Vagina (tissue), 2 donors: Measurements from ENCODE around the gene HMCN2. TPM values are rescaled to one million over a fixed set of nuclear protein-coding genes. Genes with fewer than 3 reads are reported as not detected.

Experiments used
- DNase-seq, 2 donors: peaks; one replicate each; pipeline ENCODE4 v3.0.0-alpha.2; 2017; ENCODE audit errors: extremely low spot score in 2 of 2
- H3K27ac ChIP-seq: fragments of 200-600 bp; sonication (generic); one replicate; pipeline ENCODE4 v1.5.1; 2019
- H3K27me3 ChIP-seq: fragments of 200-600 bp; sonication (generic); one replicate; pipeline ENCODE4 v1.5.1; 2019
- H3K36me3 ChIP-seq, 2 donors: fragments of 200-600 bp; sonication (generic); one replicate each; pipeline ENCODE4 v1.5.1; 2017 to 2019
- H3K4me1 ChIP-seq: fragments of 200-600 bp; sonication (generic); one replicate; pipeline ENCODE4 v1.5.1; 2019
- H3K4me3 ChIP-seq, 2 donors: fragments of 200-600 bp; sonication (generic); 1 replicate in 1 of 2; 2 replicates in 1 of 2; pipeline ENCODE4 v1.5.1; 2016 to 2019
- H3K9me3 ChIP-seq: fragments of 200-600 bp; sonication (generic); one replicate; pipeline ENCODE4 v1.5.1; 2019
- CTCF ChIP-seq, 3 experiments: fragments of 450-650 bp in 2 of 3; fragments of 200-600 bp in 1 of 3; sonication (generic) in 1 of 3; IDR thresholded peaks; one replicate each; pipeline ENCODE4 v1.5.1; 2017 to 2019; ENCODE audit warnings: antibody characterized with exemption in 3 of 3, mild to moderate bottlenecking in 2 of 3, moderate library complexity in 2 of 3
- POLR2A ChIP-seq, 2 donors: fragments of 450-650 bp; IDR thresholded peaks; one replicate each; pipeline ENCODE4 v1.6.1; 2017; ENCODE audit warnings: antibody characterized with exemption in 2 of 2, mild to moderate bottlenecking in 2 of 2, moderate library complexity in 2 of 2
- POLR2AphosphoS5 ChIP-seq, 2 donors: sonication (generic); formaldehyde crosslinking; IDR thresholded peaks; one replicate each; pipeline ENCODE4 v1.9.0; 2017; ENCODE audit warnings: antibody characterized with exemption in 2 of 2, mild to moderate bottlenecking in 2 of 2, low read depth in 1 of 2; ENCODE audit not compliant: insufficient read depth in 1 of 2
- intact Hi-C: fragments of 100-400 bp; cut with DNase I; formaldehyde crosslinking; loops from one replicate; pipeline ENCODE4 v1.15.1; 2023
- total RNA-seq: library from RNA; depleted of rRNA; stranded (reverse); fragments of >200 nt; gene quantifications from one replicate; pipeline ENCODE4 v1.2.3, GENCODE V29; 2016

The HMCN2 gene
- total RNA-seq, 1 donor from 2014 or later, result 5.2 TPM

DNA sequence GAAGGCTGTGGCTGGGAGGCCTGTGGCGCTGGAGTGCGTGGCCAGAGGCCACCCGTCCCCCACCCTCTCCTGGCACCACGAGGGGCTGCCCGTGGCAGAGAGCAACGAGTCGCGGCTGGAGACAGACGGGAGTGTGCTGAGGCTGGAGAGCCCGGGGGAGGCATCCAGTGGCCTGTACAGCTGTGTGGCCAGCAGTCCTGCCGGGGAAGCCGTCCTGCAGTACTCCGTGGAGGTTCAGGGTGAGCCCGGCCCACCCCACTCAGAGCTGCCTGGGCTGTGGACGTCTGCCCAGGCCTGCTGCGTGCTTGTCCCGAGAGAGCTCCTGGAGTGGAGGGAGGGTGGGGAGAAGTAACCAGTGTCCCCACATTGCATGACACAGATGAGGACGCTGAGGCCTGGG is 89.2 kb downstream of the HMCN2 start:
- H3K9me3 ChIP-seq, result no peaks in the 10 kb centered on the region
- H3K4me3 ChIP-seq, result no peak overlapping the region
- H3K36me3 ChIP-seq, result no peaks in the 10 kb centered on the region
- TF ChIP-seq CTCF (IDR thresholded peaks at IDR 0.05) (no peak), POLR2A (IDR thresholded peaks at IDR 0.05) (no peak), POLR2AphosphoS5 (IDR thresholded peaks at IDR 0.05; ENCODE audit: insufficient read depth in 1 of 2, low read depth in 1 of 2) (no peak)
- no peak overlapping the region for H3K27ac ChIP-seq
- DNase-seq, result no peak
- intact Hi-C loops, result loop anchor here (10.0 kb wide), 1 partner anchor 470 kb away; no protein-coding TSS in a partner anchor
- no peaks in the 10 kb centered on the region for H3K4me1 ChIP-seq
- H3K27me3 ChIP-seq, result no peaks in the 10 kb centered on the region

DNA sequence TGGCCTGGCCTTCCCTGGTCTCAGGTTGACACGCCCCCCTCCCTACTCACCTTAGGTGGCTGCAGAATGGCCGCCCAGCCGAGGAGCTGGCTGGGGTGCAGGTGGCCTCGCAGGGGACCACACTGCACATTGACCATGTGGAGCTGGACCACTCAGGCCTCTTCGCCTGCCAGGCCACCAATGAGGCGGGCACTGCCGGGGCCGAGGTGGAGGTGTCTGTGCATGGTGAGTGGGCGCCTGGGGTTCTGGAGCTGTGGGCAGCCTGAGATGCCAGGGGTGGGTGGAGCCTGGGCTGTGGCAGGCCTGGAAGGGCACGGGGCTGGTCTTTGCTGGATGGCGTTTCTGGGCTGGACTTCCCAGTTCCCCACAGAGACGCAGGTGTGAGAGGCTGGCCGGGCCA is 90.5 kb downstream of the HMCN2 start:
- TF ChIP-seq CTCF (IDR thresholded peaks at IDR 0.05) (no peak), POLR2AphosphoS5 (IDR thresholded peaks at IDR 0.05; ENCODE audit: insufficient read depth in 1 of 2, low read depth in 1 of 2) (no peak), POLR2A (IDR thresholded peaks at IDR 0.05) (no peak)
- no peaks in the 10 kb centered on the region for H3K27me3 ChIP-seq
- H3K9me3 ChIP-seq, result no peaks in the 10 kb centered on the region
- H3K36me3 ChIP-seq, result no peaks in the 10 kb centered on the region
- intact Hi-C loops, result loop anchor here (10.0 kb wide), 1 partner anchor 471 kb away; no protein-coding TSS in a partner anchor
- H3K4me1 ChIP-seq, result no peaks in the 10 kb centered on the region
- no peak for DNase-seq
- H3K27ac ChIP-seq, result no peak overlapping the region
- H3K4me3 ChIP-seq, result no peak overlapping the region

GRCh38 chr9:130356877-130357584 is 91.5 kb downstream of the HMCN2 start:
- no peaks in the 10 kb centered on the region for H3K9me3 ChIP-seq
- no peaks in the 10 kb centered on the region for H3K36me3 ChIP-seq
- H3K4me3 ChIP-seq, result no peak overlapping the region
- TF ChIP-seq POLR2AphosphoS5 (IDR thresholded peaks at IDR 0.05; ENCODE audit: insufficient read depth in 1 of 2, low read depth in 1 of 2) (no peak), POLR2A (IDR thresholded peaks at IDR 0.05) (no peak), CTCF (IDR thresholded peaks at IDR 0.05) (no peak)
- intact Hi-C loops, result loop anchor here (10.0 kb wide), 1 partner anchor 472 kb away; no protein-coding TSS in a partner anchor
- H3K27me3 ChIP-seq, result no peaks in the 10 kb centered on the region
- H3K27ac ChIP-seq, result no peak overlapping the region
- no peaks in the 10 kb centered on the region for H3K4me1 ChIP-seq
- no peak for DNase-seq

DNA sequence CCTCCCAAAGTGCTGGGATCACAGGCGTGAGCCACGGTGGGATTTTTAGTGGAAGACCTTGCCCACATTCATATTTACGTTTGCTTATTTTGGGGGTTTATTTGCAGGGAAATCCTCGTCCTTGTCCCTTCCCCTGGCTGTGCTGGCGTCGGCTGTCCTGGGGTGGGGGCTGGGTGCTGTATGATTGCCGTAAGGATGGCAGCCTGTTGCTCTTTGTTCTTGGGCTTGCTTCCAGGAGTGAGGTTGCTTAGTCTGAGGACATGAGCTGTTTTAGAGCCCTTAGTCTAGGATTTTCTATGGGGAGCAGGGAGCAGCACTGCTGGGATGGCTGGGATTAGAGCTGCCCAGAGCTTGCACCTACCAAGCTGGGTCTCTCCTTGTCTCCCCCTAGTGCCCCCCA is 93.4 kb downstream of the HMCN2 start:
- no peak for TF ChIP-seq POLR2AphosphoS5 (IDR thresholded peaks at IDR 0.05; ENCODE audit: insufficient read depth in 1 of 2, low read depth in 1 of 2)
- no peak for TF ChIP-seq POLR2A (IDR thresholded peaks at IDR 0.05)
- TF ChIP-seq CTCF (IDR thresholded peaks at IDR 0.05), result no peak
- Histone ChIP-seq H3K36me3 (no peaks in the 10 kb centered on the region), H3K9me3 (no peaks in the 10 kb centered on the region), H3K27ac (no peak overlapping the region), H3K27me3 (no peaks in the 10 kb centered on the region), H3K4me1 (no peaks in the 10 kb centered on the region), H3K4me3 (no peak overlapping the region)
- intact Hi-C loops, result loop anchor here (10.0 kb wide), 1 partner anchor 474 kb away; no protein-coding TSS in a partner anchor
- no peak for DNase-seq

GRCh38 chr9:130359819-130360218 is 94.3 kb downstream of the HMCN2 start:
- Histone ChIP-seq H3K9me3 (no peaks in the 10 kb centered on the region), H3K27ac (no peak overlapping the region), H3K27me3 (no peaks in the 10 kb centered on the region), H3K4me1 (no peaks in the 10 kb centered on the region), H3K36me3 (no peaks in the 10 kb centered on the region), H3K4me3 (no peak overlapping the region)
- intact Hi-C loops, result loop anchor here (10.0 kb wide), 1 partner anchor 475 kb away; no protein-coding TSS in a partner anchor
- no peak for DNase-seq
- TF ChIP-seq POLR2AphosphoS5 (IDR thresholded peaks at IDR 0.05; ENCODE audit: insufficient read depth in 1 of 2, low read depth in 1 of 2) (no peak), POLR2A (IDR thresholded peaks at IDR 0.05) (no peak), CTCF (IDR thresholded peaks at IDR 0.05) (no peak)
